A549 (cell line): ENCODE data around the gene GGPS1. TPM values are rescaled to one million over a fixed set of nuclear protein-coding genes. Genes with fewer than 3 reads are reported as not detected.

Experiments
- ATAC-seq, 2 experiments: fragments of 200-7000 bp in 1 of 2; fragments of >200 bp in 1 of 2; cut with Nextera tagmentation in 1 of 2; cut with Tn5 transposase in 1 of 2; 3 replicates each; pipeline versions ENCODE4 v1.8.0 to v1.9.1; 2018 to 2020; ENCODE audit warnings: mild to moderate bottlenecking in 1 of 2, moderate library complexity in 1 of 2
- CTCF ChIA-PET: fragments of 300-600 bp; sonication (Branson Sonifier 250); formaldehyde crosslinking; extraction: SDS; loops from one replicate; lab custom pipeline; 2021; ENCODE audit warnings: antibody characterized with exemption, inconsistent platforms; lab: Yijun Ruan, JAX
- POLR2A ChIA-PET: fragments of 350-600 bp; formaldehyde crosslinking; extraction: SDS; loops from one replicate; lab custom pipeline; 2021; ENCODE audit warnings: antibody characterized with exemption, inconsistent platforms; lab: Yijun Ruan, JAX
- DNase-seq, 2 experiments: peaks; one replicate each; pipeline versions ENCODE4 v3.0.0 to v3.0.0-alpha.2; 2011 to 2016; ENCODE audit warnings: low read depth in 1 of 2, low spot score in 1 of 2
- FAIRE-seq: peaks from 2 replicates; lab custom pipeline; 2011; peaks lifted over from hg19 to GRCh38; lab: Jason Lieb, UNC
- H3K27ac ChIP-seq, 2 experiments: fragments of >200 bp; sonication (Bioruptor Twin); formaldehyde crosslinking; 3 replicates each; pipeline ENCODE4 v1.5.1; 2016 to 2017
- H3K4me1 ChIP-seq: fragments of >200 bp; sonication (Bioruptor Twin); formaldehyde crosslinking; 3 replicates; pipeline ENCODE4 v1.6.1; 2016
- H3K4me2 ChIP-seq: fragments of >200 bp; sonication (Bioruptor Twin); formaldehyde crosslinking; 3 replicates; pipeline ENCODE4 v1.6.1; 2016
- H3K4me3 ChIP-seq: fragments of >200 bp; sonication (Bioruptor Twin); formaldehyde crosslinking; 3 replicates; pipeline ENCODE4 v1.5.1; 2016
- H3K9me3 ChIP-seq: fragments of >200 bp; sonication (Bioruptor Twin); formaldehyde crosslinking; 3 replicates; pipeline ENCODE4 v1.6.1; 2016
- BCL3 ChIP-seq: fragments of >200 bp; sonication (Bioruptor Twin); formaldehyde crosslinking; IDR thresholded peaks from 3 replicates; pipeline ENCODE4 v1.6.1; 2016
- BHLHE40 ChIP-seq: IDR thresholded peaks from 2 replicates; pipeline ENCODE4 v1.6.1; 2012; ENCODE audit warnings: low read depth, low read length, inconsistent platforms
- CEBPB ChIP-seq, 2 experiments: fragments of >200 bp in 1 of 2; sonication (Bioruptor Twin) in 1 of 2; formaldehyde crosslinking in 1 of 2; IDR thresholded peaks; 2 replicates each; pipeline ENCODE4 v1.6.1; 2012 to 2016
- EHMT2 ChIP-seq: fragments of 200-600 bp; sonication (generic); IDR thresholded peaks from 2 replicates; pipeline ENCODE4 v1.6.1; 2016; ENCODE audit warnings: antibody characterized with exemption, low read depth, mild to moderate bottlenecking, moderate library complexity
- EP300 ChIP-seq, 2 experiments: fragments of >200 bp; sonication (Bioruptor Twin); formaldehyde crosslinking; IDR thresholded peaks; 2 replicates in 1 of 2; 3 replicates in 1 of 2; pipeline ENCODE4 v1.6.1; 2016 to 2017
- FOSL2 ChIP-seq, 2 experiments: fragments of 450-650 bp in 1 of 2; fragments of >200 bp in 1 of 2; sonication (Bioruptor Twin) in 1 of 2; formaldehyde crosslinking; IDR thresholded peaks; 2 replicates each; pipeline versions ENCODE4 v1.5.0 to v1.6.1; 2016 to 2020; ENCODE audit warnings: mild to moderate bottlenecking in 1 of 2, moderate library complexity in 1 of 2
- FOXS1 ChIP-seq: fragments of 250-450 bp; sonication (Bioruptor Pico); IDR thresholded peaks from 2 replicates; pipeline ENCODE4 v1.5.0; 2020; ENCODE audit warnings: mild to moderate bottlenecking, moderate library complexity
- HOXA7 ChIP-seq: fragments of 250-450 bp; sonication (Bioruptor Pico); IDR thresholded peaks from 2 replicates; pipeline ENCODE4 v1.5.0; 2020; ENCODE audit warnings: mild to moderate bottlenecking, moderate library complexity
- HOXB5 ChIP-seq: fragments of 250-450 bp; sonication (Bioruptor Pico); IDR thresholded peaks from 2 replicates; pipeline ENCODE4 v1.5.0; 2020; ENCODE audit warnings: mild to moderate bottlenecking, moderate library complexity
- MAFK ChIP-seq: fragments of 450-650 bp; IDR thresholded peaks from 2 replicates; pipeline ENCODE4 v1.6.1; 2014; ENCODE audit not compliant: partially characterized antibody
- NFE2L2 ChIP-seq: fragments of 150-350 bp; conservative IDR thresholded peaks from 2 replicates; pipeline ENCODE4 v1.6.1; 2014; ENCODE audit warnings: low read length
- POLR2AphosphoS2 ChIP-seq: conservative IDR thresholded peaks from 2 replicates; pipeline ENCODE4 v1.6.1; 2012; ENCODE audit warnings: low read length, improper control_type of control experiment, inconsistent platforms
- RAD21 ChIP-seq, 2 experiments: fragments of >200 bp in 1 of 2; sonication (Bioruptor Twin) in 1 of 2; formaldehyde crosslinking in 1 of 2; IDR thresholded peaks in 1 of 2; conservative IDR thresholded peaks in 1 of 2; 2 replicates in 1 of 2; 3 replicates in 1 of 2; pipeline ENCODE4 v1.6.1; 2012 to 2018; ENCODE audit warnings: inconsistent platforms in 1 of 2
- RARB ChIP-seq: fragments of 250-450 bp; sonication (Bioruptor Pico); IDR thresholded peaks from 2 replicates; pipeline ENCODE4 v1.8.0; 2021; ENCODE audit warnings: mild to moderate bottlenecking, moderate library complexity
- RFX5 ChIP-seq: fragments of 450-650 bp; IDR thresholded peaks from 2 replicates; pipeline ENCODE4 v1.7.1; 2014; ENCODE audit warnings: antibody characterized with exemption, mild to moderate bottlenecking, moderate library complexity
- RNF2 ChIP-seq: fragments of 200-600 bp; sonication (generic); IDR thresholded peaks from 2 replicates; pipeline ENCODE4 v1.6.1; 2016; ENCODE audit warnings: low read depth, mild to moderate bottlenecking, antibody characterized with exemption, moderate library complexity, borderline replicate concordance
- SMC3 ChIP-seq: fragments of >200 bp; sonication (Bioruptor Twin); formaldehyde crosslinking; IDR thresholded peaks from 3 replicates; pipeline ENCODE4 v1.6.1; 2018; ENCODE audit warnings: inconsistent platforms
- SREBF2 ChIP-seq: fragments of 450-650 bp; IDR thresholded peaks from 2 replicates; pipeline ENCODE4 v1.6.1; 2014; ENCODE audit warnings: mild to moderate bottlenecking, moderate library complexity
- TFCP2L1 ChIP-seq: fragments of 250-450 bp; sonication (Bioruptor Pico); IDR thresholded peaks from 2 replicates; pipeline ENCODE4 v1.5.0; 2021; ENCODE audit warnings: mild to moderate bottlenecking
- ZNF302 ChIP-seq: fragments of 250-450 bp; sonication (Bioruptor Pico); IDR thresholded peaks from 2 replicates; pipeline ENCODE4 v1.9.0; 2021; ENCODE audit warnings: inconsistent platforms, mild to moderate bottlenecking, moderate library complexity
- WGBS: methylation state at CpG from one replicate; pipeline ENCODE4 v1.1.6; 2017; ENCODE audit errors: missing lambda C conversion rate; 5-methylcytosine and 5-hydroxymethylcytosine counted together
- polyA plus RNA-seq, 4 experiments: library from polyadenylated mRNA; depleted of rRNA in 3 of 4; stranded (reverse); fragments of >200 nt; fragmentation: RNase III in 1 of 4; extraction: RNeasy Plus Mini Kit Qiagen cat#74134 plus additional on column Dnase treatment in 1 of 4; gene quantifications; 2 replicates in 3 of 4; 3 replicates in 1 of 4; pipeline ENCODE4 v1.2.3, GENCODE V29; 2011 to 2017
- TF ChIP-seq, protein P1 (sequence below): fragments of 250-450 bp; sonication (Bioruptor Pico); IDR thresholded peaks from 2 replicates; pipeline ENCODE4 v1.5.0; 2020; ENCODE audit warnings: low read depth, mild to moderate bottlenecking, moderate library complexity
- TF ChIP-seq, protein P2 (sequence below): IDR thresholded peaks from 2 replicates; pipeline ENCODE4 v1.6.1; 2012; ENCODE audit warnings: low read depth, borderline replicate concordance
- TF ChIP-seq, protein P3 (sequence below): IDR thresholded peaks from 2 replicates; pipeline ENCODE4 v1.6.1; 2012
- TF ChIP-seq, protein P4 (sequence below): fragments of 250-450 bp; sonication (Bioruptor Pico); IDR thresholded peaks from 2 replicates; pipeline ENCODE4 v1.5.0; 2021; ENCODE audit warnings: mild to moderate bottlenecking, moderate library complexity, borderline replicate concordance

GGPS1 gene
- polyA plus RNA-seq, 2 of the 4 experiments (the other 2 are of a cell fraction), result 27.5 to 58.5 TPM

DNA sequence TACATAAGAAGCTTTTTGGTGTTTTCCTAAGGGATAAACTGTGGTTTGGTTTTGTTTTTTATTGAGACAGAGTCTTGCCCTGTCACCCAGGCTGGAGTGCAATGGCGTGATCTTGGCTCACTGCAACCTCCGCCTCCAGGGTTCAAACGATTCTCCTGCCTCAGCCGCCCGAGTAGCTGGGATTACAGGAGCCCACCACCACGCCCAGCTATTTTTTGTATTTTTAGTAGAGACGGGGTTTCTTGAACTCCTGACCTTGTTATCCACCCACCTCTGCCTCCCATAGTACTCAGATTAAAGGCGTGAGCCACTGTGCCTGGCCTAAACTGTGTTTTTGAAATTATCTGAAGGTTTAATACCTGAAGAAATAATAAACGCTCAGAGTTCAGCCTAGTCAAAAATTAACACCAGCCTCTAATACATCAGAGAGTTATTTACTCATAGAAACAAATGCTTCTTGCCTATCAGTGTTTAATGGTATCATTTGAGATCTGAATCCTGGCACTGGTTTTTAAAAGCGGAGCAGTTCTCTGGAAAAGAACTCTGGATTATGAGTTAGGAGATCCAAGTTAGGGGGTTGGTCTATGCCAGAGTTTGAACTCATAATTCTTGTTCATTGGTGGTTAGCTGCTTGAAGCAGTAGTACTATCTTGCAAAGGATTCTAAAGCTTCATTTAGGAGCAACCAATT, 29.1 kb upstream of the GGPS1 start:
- H3K27ac ChIP-seq, result no peak overlapping the region
- no peak overlapping the region for H3K4me2 ChIP-seq
- ChIA-PET CTCF (interaction anchor here (0.7 to 1.5 kb wide), 3 partner anchors 8 to 1173 kb away, joined by 3 to 5 read pairs (median 3); no protein-coding TSS in a partner anchor), POLR2A (no interaction called here)
- 0 out of 3 replicates have a peak, but pooled peaks cover 4% of the 10 kb centered on the region for H3K9me3 ChIP-seq
- ATAC-seq (no peak), DNase-seq (no peak), FAIRE-seq (no peak)
- 84% methylated on average over 10 of the region's 10 CpGs for WGBS
- TF ChIP-seq, protein P1, sequence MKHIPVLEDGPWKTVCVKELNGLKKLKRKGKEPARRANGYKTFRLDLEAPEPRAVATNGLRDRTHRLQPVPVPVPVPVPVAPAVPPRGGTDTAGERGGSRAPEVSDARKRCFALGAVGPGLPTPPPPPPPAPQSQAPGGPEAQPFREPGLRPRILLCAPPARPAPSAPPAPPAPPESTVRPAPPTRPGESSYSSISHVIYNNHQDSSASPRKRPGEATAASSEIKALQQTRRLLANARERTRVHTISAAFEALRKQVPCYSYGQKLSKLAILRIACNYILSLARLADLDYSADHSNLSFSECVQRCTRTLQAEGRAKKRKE, result no peak
- H3K4me3 ChIP-seq, result no peak overlapping the region
- peaks cover 8% of the 10 kb centered on the region; the same call in 1 of the 3 replicates for H3K4me1 ChIP-seq

DNA sequence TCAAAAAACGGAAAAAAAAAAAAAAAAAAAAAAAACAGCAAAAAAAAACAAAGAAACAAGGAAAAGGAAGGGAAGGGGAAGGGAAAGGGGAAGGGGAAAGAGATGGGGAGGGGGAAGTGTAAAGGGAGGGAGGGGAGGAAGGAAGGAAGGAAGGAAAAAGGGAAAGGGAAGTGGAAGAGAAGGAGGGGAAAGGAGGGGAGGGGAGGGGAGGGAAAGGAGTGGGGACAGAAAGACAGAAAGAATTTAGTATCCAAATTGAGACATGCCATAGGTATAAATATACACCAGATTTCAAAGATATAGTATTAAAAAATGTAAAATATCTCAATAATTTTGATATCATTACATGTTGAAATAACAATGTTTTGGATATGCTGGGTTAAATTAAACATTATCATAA, 26.2 kb upstream of the GGPS1 start:
- FAIRE-seq (no peak), DNase-seq (no peak), ATAC-seq (no peak)
- TF ChIP-seq CEBPB (IDR thresholded peaks at IDR 0.05), result no peak
- TF ChIP-seq SREBF2, result no peak
- no peak for TF ChIP-seq FOSL2 (IDR thresholded peaks at IDR 0.05)
- no peak for TF ChIP-seq FOSL2 (CRISPR knock-in tag; IDR thresholded peaks at IDR 0.05)
- TF ChIP-seq, protein P2, sequence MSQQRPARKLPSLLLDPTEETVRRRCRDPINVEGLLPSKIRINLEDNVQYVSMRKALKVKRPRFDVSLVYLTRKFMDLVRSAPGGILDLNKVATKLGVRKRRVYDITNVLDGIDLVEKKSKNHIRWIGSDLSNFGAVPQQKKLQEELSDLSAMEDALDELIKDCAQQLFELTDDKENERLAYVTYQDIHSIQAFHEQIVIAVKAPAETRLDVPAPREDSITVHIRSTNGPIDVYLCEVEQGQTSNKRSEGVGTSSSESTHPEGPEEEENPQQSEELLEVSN, result no peak
- TF ChIP-seq TFCP2L1 (CRISPR knock-in tag), result no peak
- TF ChIP-seq RARB (CRISPR knock-in tag), result no peak
- no peak for TF ChIP-seq HOXA7 (CRISPR knock-in tag)
- no peak for TF ChIP-seq EP300 (IDR thresholded peaks at IDR 0.05)
- TF ChIP-seq NFE2L2, result no peak
- TF ChIP-seq ZNF302 (CRISPR knock-in tag), result no peak
- TF ChIP-seq RNF2, result no peak
- Histone ChIP-seq H3K4me3 (no peak overlapping the region), H3K4me1 (peaks cover 8% of the 10 kb centered on the region; the same call in 1 of the 3 replicates), H3K27ac (no peak overlapping the region), H3K4me2 (no peak overlapping the region), H3K9me3 (no peaks in the 10 kb centered on the region)
- WGBS, result 71% methylated on average over 1 of the region's 1 CpG
- ChIA-PET POLR2A (no interaction called here), CTCF (interaction anchor here (1.0 kb wide), 1 partner anchor 114 kb away, joined by 3 read pairs; no protein-coding TSS in a partner anchor)

- 84% methylated on average over 6 of the region's 6 CpGs for WGBS
- Histone ChIP-seq H3K4me3 (no peak overlapping the region), H3K4me1 (no peaks in the 10 kb centered on the region), H3K4me2 (no peak overlapping the region), H3K27ac (no peak overlapping the region), H3K9me3 (no peaks in the 10 kb centered on the region)
- TF ChIP-seq EP300 (IDR thresholded peaks at IDR 0.05) (no peak), RFX5 (no peak), POLR2AphosphoS2 (no peak), BHLHE40 (no peak), SMC3 (no peak), FOSL2 (IDR thresholded peaks at IDR 0.05) (no peak), FOSL2 (CRISPR knock-in tag; IDR thresholded peaks at IDR 0.05) (no peak), BCL3 (no peak), MAFK (no peak), EHMT2 (no peak), HOXB5 (no peak), RNF2 (no peak), SREBF2 (no peak), FOXS1 (CRISPR knock-in tag) (no peak), RAD21 (conservative IDR thresholded peaks at IDR 0.05 in 1 of 2, IDR thresholded peaks at IDR 0.05 in 1 of 2) (no peak)
- TF ChIP-seq, protein P3, sequence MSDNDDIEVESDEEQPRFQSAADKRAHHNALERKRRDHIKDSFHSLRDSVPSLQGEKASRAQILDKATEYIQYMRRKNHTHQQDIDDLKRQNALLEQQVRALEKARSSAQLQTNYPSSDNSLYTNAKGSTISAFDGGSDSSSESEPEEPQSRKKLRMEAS, result no peak
- TF ChIP-seq, protein P4, sequence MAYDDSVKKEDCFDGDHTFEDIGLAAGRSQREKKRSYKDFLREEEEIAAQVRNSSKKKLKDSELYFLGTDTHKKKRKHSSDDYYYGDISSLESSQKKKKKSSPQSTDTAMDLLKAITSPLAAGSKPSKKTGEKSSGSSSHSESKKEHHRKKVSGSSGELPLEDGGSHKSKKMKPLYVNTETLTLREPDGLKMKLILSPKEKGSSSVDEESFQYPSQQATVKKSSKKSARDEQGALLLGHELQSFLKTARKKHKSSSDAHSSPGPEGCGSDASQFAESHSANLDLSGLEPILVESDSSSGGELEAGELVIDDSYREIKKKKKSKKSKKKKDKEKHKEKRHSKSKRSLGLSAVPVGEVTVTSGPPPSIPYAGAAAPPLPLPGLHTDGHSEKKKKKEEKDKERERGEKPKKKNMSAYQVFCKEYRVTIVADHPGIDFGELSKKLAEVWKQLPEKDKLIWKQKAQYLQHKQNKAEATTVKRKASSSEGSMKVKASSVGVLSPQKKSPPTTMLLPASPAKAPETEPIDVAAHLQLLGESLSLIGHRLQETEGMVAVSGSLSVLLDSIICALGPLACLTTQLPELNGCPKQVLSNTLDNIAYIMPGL (CRISPR knock-in tag), result no peak
- POLR2A ChIA-PET, result no interaction called here
- DNase-seq, result no peak
- peak in 1 of 2 experiments; percentile 43; a peak in 1 of 6 replicates for ATAC-seq
- FAIRE-seq, result no peak
- CTCF ChIA-PET, result interaction anchor here (0.7 to 1.2 kb wide), 2 partner anchors 112 kb away, joined by 3 read pairs; no protein-coding TSS in a partner anchor
Measured at GRCh38 chr1:235304549-235305451, 23.6 kb upstream of the GGPS1 start.
